ENCODE data around the gene ODAD4. TPM values are rescaled to one million over a fixed set of nuclear protein-coding genes. Genes with fewer than 3 reads are reported as not detected.

ODAD4 gene
- total RNA-seq, 1 donor from 2014 or later, result 1.7 TPM

DNA sequence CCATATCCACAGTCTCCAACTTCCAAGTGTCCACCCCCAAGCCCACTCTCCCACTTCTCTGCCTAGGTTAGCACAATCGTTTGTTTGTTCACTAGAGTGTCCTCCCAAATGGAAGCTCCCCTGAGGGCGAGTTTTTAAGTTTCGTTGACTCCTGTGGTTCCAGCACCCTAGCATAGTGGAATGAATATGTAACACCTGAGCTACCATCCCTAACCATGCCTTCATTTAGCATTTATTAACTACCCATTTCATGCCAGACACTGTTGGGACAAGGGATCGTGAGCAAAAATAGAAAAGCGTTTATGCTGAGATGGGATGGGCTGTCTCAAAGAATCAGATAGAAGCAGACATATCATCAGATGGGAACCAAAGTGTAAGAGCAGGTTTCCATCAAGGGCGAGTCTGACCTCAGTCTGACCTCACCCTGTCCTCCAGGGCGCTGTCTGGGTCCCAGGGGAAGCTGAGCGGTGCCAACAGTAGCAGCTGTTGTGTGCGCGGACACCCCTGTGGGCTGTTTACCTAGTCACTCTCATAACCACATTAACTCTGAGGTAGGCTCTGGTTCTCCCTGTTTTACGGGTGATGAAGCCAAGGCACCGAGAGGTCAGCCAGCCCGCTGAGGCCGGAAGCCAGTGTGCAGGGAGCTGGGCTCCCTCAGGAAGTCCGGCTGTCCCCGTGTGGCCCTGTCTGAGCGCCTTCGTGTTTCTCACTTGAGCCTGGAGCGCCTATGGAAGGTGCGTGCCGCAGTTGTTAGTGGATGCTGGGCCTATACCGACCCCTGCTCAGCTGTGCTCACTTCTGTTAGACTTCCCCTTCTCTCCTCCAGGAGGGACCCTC is 42.4 kb downstream of the ODAD4 start:
- peaks cover 0 to 74% of the 10 kb centered on the region in 2 donors for H3K36me3 ChIP-seq
- TF ChIP-seq POLR2AphosphoS5 (IDR thresholded peaks at IDR 0.05; ENCODE audit: insufficient read depth in 1 of 2, low read depth in 1 of 2), result peak in 1 of 2 donors; percentile 7
- TF ChIP-seq, protein P1, sequence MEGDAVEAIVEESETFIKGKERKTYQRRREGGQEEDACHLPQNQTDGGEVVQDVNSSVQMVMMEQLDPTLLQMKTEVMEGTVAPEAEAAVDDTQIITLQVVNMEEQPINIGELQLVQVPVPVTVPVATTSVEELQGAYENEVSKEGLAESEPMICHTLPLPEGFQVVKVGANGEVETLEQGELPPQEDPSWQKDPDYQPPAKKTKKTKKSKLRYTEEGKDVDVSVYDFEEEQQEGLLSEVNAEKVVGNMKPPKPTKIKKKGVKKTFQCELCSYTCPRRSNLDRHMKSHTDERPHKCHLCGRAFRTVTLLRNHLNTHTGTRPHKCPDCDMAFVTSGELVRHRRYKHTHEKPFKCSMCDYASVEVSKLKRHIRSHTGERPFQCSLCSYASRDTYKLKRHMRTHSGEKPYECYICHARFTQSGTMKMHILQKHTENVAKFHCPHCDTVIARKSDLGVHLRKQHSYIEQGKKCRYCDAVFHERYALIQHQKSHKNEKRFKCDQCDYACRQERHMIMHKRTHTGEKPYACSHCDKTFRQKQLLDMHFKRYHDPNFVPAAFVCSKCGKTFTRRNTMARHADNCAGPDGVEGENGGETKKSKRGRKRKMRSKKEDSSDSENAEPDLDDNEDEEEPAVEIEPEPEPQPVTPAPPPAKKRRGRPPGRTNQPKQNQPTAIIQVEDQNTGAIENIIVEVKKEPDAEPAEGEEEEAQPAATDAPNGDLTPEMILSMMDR (IDR thresholded peaks at IDR 0.05), result no peak
- no peak for TF ChIP-seq POLR2A (IDR thresholded peaks at IDR 0.05)
- H3K27ac ChIP-seq, result no peak overlapping the region
- H3K27me3 ChIP-seq, result no peaks in the 10 kb centered on the region
- intact Hi-C loops (cut with DNase I), result no loop called here
- no peak for DNase-seq (ENCODE audit: extremely low spot score in 2 of 2)
- no peak overlapping the region for H3K4me3 ChIP-seq
- peaks cover 93% of the 10 kb centered on the region for H3K4me1 ChIP-seq
- H3K9me3 ChIP-seq, result no peaks in the 10 kb centered on the region

- intact Hi-C loops (cut with DNase I), result no loop called here
- H3K27ac ChIP-seq, result no peak overlapping the region
Measured at GRCh38 chr17:41973408-41973811, 43.0 kb downstream of the ODAD4 start.

GRCh38 chr17:41974031-41974430 is 43.6 kb downstream of the ODAD4 start:
- Histone ChIP-seq H3K27ac (no peak overlapping the region), H3K4me3 (no peak overlapping the region), H3K9me3 (no peaks in the 10 kb centered on the region), H3K27me3 (no peaks in the 10 kb centered on the region), H3K36me3 (peaks cover 0 to 76% of the 10 kb centered on the region in 2 donors), H3K4me1 (peaks cover 93% of the 10 kb centered on the region)
- intact Hi-C loops (cut with DNase I), result no loop called here
- TF ChIP-seq POLR2AphosphoS5 (IDR thresholded peaks at IDR 0.05; ENCODE audit: insufficient read depth in 1 of 2, low read depth in 1 of 2) (no peak), POLR2A (IDR thresholded peaks at IDR 0.05) (no peak)
- no peak for DNase-seq (ENCODE audit: extremely low spot score in 2 of 2)

More at GRCh38 chr17:41973408-41973811, 43.0 kb downstream of the ODAD4 start:
- TF ChIP-seq POLR2AphosphoS5 (IDR thresholded peaks at IDR 0.05; ENCODE audit: insufficient read depth in 1 of 2, low read depth in 1 of 2) (peak in 1 of 2 donors; percentile 3), POLR2A (IDR thresholded peaks at IDR 0.05) (no peak)
- TF ChIP-seq, protein P1 (IDR thresholded peaks at IDR 0.05), result no peak
- Histone ChIP-seq H3K36me3 (peaks cover 0 to 77% of the 10 kb centered on the region in 2 donors), H3K4me3 (no peak overlapping the region), H3K9me3 (no peaks in the 10 kb centered on the region), H3K27me3 (no peaks in the 10 kb centered on the region), H3K4me1 (peaks cover 93% of the 10 kb centered on the region)
- DNase-seq (ENCODE audit: extremely low spot score in 2 of 2), result no peak

- Histone ChIP-seq H3K4me1 (peaks cover 87% of the 10 kb centered on the region), H3K27ac (peak overlapping the region; percentile 71), H3K9me3 (no peaks in the 10 kb centered on the region), H3K27me3 (no peaks in the 10 kb centered on the region), H3K4me3 (no peak overlapping the region), H3K36me3 (peaks cover 0 to 71% of the 10 kb centered on the region in 2 donors)
- no peak for DNase-seq (ENCODE audit: extremely low spot score in 2 of 2)
- intact Hi-C loops (cut with DNase I), result no loop called here
- TF ChIP-seq POLR2A (IDR thresholded peaks at IDR 0.05) (no peak), POLR2AphosphoS5 (IDR thresholded peaks at IDR 0.05; ENCODE audit: insufficient read depth in 1 of 2, low read depth in 1 of 2) (no peak)
- TF ChIP-seq, protein P1 (IDR thresholded peaks at IDR 0.05), result no peak
Measured at GRCh38 chr17:41974658-41975057, 44.2 kb downstream of the ODAD4 start.

- TF ChIP-seq POLR2A (IDR thresholded peaks at IDR 0.05), result no peak
- TF ChIP-seq POLR2AphosphoS5 (IDR thresholded peaks at IDR 0.05; ENCODE audit: insufficient read depth in 1 of 2, low read depth in 1 of 2), result no peak
- TF ChIP-seq, protein P1 (IDR thresholded peaks at IDR 0.05), result no peak
- no peaks in the 10 kb centered on the region for H3K9me3 ChIP-seq
- H3K36me3 ChIP-seq, result peaks cover 0 to 71% of the 10 kb centered on the region in 2 donors
- peaks cover 81% of the 10 kb centered on the region for H3K4me1 ChIP-seq
- intact Hi-C loops (cut with DNase I), result no loop called here
- DNase-seq (ENCODE audit: extremely low spot score in 2 of 2), result no peak
- H3K4me3 ChIP-seq, result no peak overlapping the region
- H3K27me3 ChIP-seq, result no peaks in the 10 kb centered on the region
- H3K27ac ChIP-seq, result peak overlapping the region; percentile 71
Measured at GRCh38 chr17:41975099-41976083, 45.0 kb downstream of the ODAD4 start.
